Embryonic facial prominence (tissue), 1 donor: ENCODE measurements around the gene HYAL4.

Source experiments
- DNase-seq: peaks from one replicate; pipeline ENCODE4 v3.0.0-alpha.2; 2016; ENCODE audit errors: extremely low spot score

HYAL4 gene

GRCh38 chr7:123901101-123901500, 56.1 kb downstream of the HYAL4 start:
- DNase-seq, result no peak

- no peak for DNase-seq
Observed at GRCh38 chr7:123905714-123906113, 60.7 kb downstream of the HYAL4 start.

GRCh38 chr7:123916240-123916724, 71.3 kb downstream of the HYAL4 start:
- DNase-seq, result no peak

- DNase-seq, result no peak
Observed at GRCh38 chr7:123917878-123918277, 72.9 kb downstream of the HYAL4 start.

GRCh38 chr7:123918309-123918708, 73.3 kb downstream of the HYAL4 start:
- DNase-seq, result no peak

GRCh38 chr7:123923599-123923998, 78.6 kb downstream of the HYAL4 start:
- DNase-seq, result no peak

- DNase-seq, result no peak
Observed at GRCh38 chr7:123924941-123925340, 80.0 kb downstream of the HYAL4 start, which contains the start of gene SPAM1. TSS of gene SPAM1 (plus strand) at chr7:123925241. CDS start at chr7:123953571, 28,330 bp downstream.
